ENCODE measurements around the gene SEC22C.

GRCh38 chr3:42500091-42500490, 81.7 kb downstream of the SEC22C start:
- TF ChIP-seq, protein P1, sequence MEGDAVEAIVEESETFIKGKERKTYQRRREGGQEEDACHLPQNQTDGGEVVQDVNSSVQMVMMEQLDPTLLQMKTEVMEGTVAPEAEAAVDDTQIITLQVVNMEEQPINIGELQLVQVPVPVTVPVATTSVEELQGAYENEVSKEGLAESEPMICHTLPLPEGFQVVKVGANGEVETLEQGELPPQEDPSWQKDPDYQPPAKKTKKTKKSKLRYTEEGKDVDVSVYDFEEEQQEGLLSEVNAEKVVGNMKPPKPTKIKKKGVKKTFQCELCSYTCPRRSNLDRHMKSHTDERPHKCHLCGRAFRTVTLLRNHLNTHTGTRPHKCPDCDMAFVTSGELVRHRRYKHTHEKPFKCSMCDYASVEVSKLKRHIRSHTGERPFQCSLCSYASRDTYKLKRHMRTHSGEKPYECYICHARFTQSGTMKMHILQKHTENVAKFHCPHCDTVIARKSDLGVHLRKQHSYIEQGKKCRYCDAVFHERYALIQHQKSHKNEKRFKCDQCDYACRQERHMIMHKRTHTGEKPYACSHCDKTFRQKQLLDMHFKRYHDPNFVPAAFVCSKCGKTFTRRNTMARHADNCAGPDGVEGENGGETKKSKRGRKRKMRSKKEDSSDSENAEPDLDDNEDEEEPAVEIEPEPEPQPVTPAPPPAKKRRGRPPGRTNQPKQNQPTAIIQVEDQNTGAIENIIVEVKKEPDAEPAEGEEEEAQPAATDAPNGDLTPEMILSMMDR (IDR thresholded peaks at IDR 0.05) = no peak
- TF ChIP-seq POLR2AphosphoS5 (IDR thresholded peaks at IDR 0.05) (no peak), EP300 (IDR thresholded peaks at IDR 0.05) (no peak), POLR2A (IDR thresholded peaks at IDR 0.05) (no peak)
